Measurements from ENCODE around the gene ZNF394. TPM values are rescaled to one million over a fixed set of nuclear protein-coding genes. Genes with fewer than 3 reads are reported as not detected.

ZNF394 gene
- total and polyA plus RNA-seq, 4 donors = 5.5 to 18.3 (median 12.1) TPM

DNA sequence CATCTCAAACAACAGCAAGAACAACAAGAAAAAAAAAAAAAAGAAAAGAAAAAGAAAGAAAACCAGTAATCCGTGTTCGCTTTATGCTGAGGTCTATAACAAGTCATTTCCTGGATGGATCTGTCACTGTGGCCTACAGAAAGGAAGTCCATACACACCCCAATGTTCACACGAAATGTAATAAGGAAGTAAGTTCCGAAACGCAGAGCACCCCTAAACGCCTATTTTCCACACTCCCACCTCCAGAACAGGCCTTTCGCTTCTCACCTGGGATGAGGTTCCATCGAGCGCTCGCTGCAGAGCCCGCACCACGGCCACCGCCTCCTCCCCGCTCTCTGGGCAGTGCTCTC lies 735 bp downstream of the ZNF394 start:
- peaks cover 9 to 25% (median 20%) of the 10 kb centered on the region in 4 donors for H3K4me1 ChIP-seq (ENCODE audit: control insufficient read depth in 4 of 4, insufficient read depth in 4 of 4, low read length in 3 of 4)
- no peak for DNase-seq (ENCODE audit: low spot score)

GRCh38 chr7:99498546-99498944 lies 1.5 kb downstream of the ZNF394 start:
- no peak overlapping the region for H3K9ac ChIP-seq (ENCODE audit: low read depth in 1 of 2, low read length in 2 of 2)
- peak overlapping the region; percentile 45 to 75 (median 60) for H3K4me3 ChIP-seq (ENCODE audit: low read depth in 1 of 3, low read length in 3 of 3)
- peaks cover 8 to 11% (median 10%) of the 10 kb centered on the region in 4 donors for H3K9me3 ChIP-seq (ENCODE audit: control insufficient read depth in 4 of 4, low read length in 3 of 4)
- WGBS = 71% methylated on average over 11 of the region's 11 CpGs
- no peaks in the 10 kb centered on the region for H3K27me3 ChIP-seq (ENCODE audit: control insufficient read depth in 4 of 4, insufficient read depth in 4 of 4, low read length in 3 of 4)
- no peak overlapping the region for H3K27ac ChIP-seq (ENCODE audit: low read depth in 1 of 2, low read length in 2 of 2)
- H3K4me1 ChIP-seq (ENCODE audit: control insufficient read depth in 4 of 4, insufficient read depth in 4 of 4, low read length in 3 of 4) = peaks cover 9 to 22% (median 19%) of the 10 kb centered on the region in 4 donors
- DNase-seq (ENCODE audit: low spot score) = no peak
- TF ChIP-seq, protein P1, sequence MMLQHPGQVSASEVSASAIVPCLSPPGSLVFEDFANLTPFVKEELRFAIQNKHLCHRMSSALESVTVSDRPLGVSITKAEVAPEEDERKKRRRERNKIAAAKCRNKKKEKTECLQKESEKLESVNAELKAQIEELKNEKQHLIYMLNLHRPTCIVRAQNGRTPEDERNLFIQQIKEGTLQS (IDR thresholded peaks at IDR 0.05) = no peak
- no peak for TF ChIP-seq YY1 (IDR thresholded peaks at IDR 0.05)
- TF ChIP-seq FOXA1 (IDR thresholded peaks at IDR 0.05) = no peak
- no peak for TF ChIP-seq JUND (IDR thresholded peaks at IDR 0.05)
- TF ChIP-seq FOXA2 (IDR thresholded peaks at IDR 0.05) = no peak
- H3K36me3 ChIP-seq (ENCODE audit: control insufficient read depth in 4 of 4, insufficient read depth in 3 of 4, low read depth in 1 of 4, low read length in 3 of 4) = peaks cover 7 to 21% (median 15%) of the 10 kb centered on the region in 4 donors

More for the DNA sequence above, 735 bp downstream of the ZNF394 start:
- H3K27me3 ChIP-seq (ENCODE audit: control insufficient read depth in 4 of 4, insufficient read depth in 4 of 4, low read length in 3 of 4) = no peaks in the 10 kb centered on the region
- H3K9ac ChIP-seq (ENCODE audit: low read depth in 1 of 2, low read length in 2 of 2) = peak overlapping the region; percentile 83 to 87
- H3K36me3 ChIP-seq (ENCODE audit: control insufficient read depth in 4 of 4, insufficient read depth in 3 of 4, low read depth in 1 of 4, low read length in 3 of 4) = peaks cover 4 to 13% (median 7%) of the 10 kb centered on the region in 4 donors
- peak overlapping the region; percentile 75 to 97 (median 94) for H3K4me3 ChIP-seq (ENCODE audit: low read depth in 1 of 3, low read length in 3 of 3)
- TF ChIP-seq MAX (IDR thresholded peaks at IDR 0.05) = no peak
- TF ChIP-seq, protein P2, sequence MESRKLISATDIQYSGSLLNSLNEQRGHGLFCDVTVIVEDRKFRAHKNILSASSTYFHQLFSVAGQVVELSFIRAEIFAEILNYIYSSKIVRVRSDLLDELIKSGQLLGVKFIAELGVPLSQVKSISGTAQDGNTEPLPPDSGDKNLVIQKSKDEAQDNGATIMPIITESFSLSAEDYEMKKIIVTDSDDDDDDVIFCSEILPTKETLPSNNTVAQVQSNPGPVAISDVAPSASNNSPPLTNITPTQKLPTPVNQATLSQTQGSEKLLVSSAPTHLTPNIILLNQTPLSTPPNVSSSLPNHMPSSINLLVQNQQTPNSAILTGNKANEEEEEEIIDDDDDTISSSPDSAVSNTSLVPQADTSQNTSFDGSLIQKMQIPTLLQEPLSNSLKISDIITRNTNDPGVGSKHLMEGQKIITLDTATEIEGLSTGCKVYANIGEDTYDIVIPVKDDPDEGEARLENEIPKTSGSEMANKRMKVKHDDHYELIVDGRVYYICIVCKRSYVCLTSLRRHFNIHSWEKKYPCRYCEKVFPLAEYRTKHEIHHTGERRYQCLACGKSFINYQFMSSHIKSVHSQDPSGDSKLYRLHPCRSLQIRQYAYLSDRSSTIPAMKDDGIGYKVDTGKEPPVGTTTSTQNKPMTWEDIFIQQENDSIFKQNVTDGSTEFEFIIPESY (IDR thresholded peaks at IDR 0.05) = no peak
- no peak for TF ChIP-seq GABPA (IDR thresholded peaks at IDR 0.05 in 1 of 2, conservative IDR thresholded peaks at IDR 0.05 in 1 of 2)
- TF ChIP-seq, protein P3, sequence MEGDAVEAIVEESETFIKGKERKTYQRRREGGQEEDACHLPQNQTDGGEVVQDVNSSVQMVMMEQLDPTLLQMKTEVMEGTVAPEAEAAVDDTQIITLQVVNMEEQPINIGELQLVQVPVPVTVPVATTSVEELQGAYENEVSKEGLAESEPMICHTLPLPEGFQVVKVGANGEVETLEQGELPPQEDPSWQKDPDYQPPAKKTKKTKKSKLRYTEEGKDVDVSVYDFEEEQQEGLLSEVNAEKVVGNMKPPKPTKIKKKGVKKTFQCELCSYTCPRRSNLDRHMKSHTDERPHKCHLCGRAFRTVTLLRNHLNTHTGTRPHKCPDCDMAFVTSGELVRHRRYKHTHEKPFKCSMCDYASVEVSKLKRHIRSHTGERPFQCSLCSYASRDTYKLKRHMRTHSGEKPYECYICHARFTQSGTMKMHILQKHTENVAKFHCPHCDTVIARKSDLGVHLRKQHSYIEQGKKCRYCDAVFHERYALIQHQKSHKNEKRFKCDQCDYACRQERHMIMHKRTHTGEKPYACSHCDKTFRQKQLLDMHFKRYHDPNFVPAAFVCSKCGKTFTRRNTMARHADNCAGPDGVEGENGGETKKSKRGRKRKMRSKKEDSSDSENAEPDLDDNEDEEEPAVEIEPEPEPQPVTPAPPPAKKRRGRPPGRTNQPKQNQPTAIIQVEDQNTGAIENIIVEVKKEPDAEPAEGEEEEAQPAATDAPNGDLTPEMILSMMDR (IDR thresholded peaks at IDR 0.05; ENCODE audit: low read depth, low read length, missing input control) = no peak
- TF ChIP-seq, protein P1 (IDR thresholded peaks at IDR 0.05) = no peak
- TF ChIP-seq, protein P4, sequence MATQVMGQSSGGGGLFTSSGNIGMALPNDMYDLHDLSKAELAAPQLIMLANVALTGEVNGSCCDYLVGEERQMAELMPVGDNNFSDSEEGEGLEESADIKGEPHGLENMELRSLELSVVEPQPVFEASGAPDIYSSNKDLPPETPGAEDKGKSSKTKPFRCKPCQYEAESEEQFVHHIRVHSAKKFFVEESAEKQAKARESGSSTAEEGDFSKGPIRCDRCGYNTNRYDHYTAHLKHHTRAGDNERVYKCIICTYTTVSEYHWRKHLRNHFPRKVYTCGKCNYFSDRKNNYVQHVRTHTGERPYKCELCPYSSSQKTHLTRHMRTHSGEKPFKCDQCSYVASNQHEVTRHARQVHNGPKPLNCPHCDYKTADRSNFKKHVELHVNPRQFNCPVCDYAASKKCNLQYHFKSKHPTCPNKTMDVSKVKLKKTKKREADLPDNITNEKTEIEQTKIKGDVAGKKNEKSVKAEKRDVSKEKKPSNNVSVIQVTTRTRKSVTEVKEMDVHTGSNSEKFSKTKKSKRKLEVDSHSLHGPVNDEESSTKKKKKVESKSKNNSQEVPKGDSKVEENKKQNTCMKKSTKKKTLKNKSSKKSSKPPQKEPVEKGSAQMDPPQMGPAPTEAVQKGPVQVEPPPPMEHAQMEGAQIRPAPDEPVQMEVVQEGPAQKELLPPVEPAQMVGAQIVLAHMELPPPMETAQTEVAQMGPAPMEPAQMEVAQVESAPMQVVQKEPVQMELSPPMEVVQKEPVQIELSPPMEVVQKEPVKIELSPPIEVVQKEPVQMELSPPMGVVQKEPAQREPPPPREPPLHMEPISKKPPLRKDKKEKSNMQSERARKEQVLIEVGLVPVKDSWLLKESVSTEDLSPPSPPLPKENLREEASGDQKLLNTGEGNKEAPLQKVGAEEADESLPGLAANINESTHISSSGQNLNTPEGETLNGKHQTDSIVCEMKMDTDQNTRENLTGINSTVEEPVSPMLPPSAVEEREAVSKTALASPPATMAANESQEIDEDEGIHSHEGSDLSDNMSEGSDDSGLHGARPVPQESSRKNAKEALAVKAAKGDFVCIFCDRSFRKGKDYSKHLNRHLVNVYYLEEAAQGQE (IDR thresholded peaks at IDR 0.05) = no peak
- no peak for TF ChIP-seq RAD21 (IDR thresholded peaks at IDR 0.05)
- no peak for TF ChIP-seq SP1 (IDR thresholded peaks at IDR 0.05)
- no peak for TF ChIP-seq YY1 (IDR thresholded peaks at IDR 0.05)
- no peak for TF ChIP-seq TAF1 (conservative IDR thresholded peaks at IDR 0.05)
- TF ChIP-seq FOXA1 (IDR thresholded peaks at IDR 0.05) = no peak
- TF ChIP-seq NR2F2 (IDR thresholded peaks at IDR 0.05) = no peak
- WGBS = 2% methylated on average over 14 of the region's 14 CpGs
- H3K9me3 ChIP-seq (ENCODE audit: control insufficient read depth in 4 of 4, low read length in 3 of 4) = peaks cover 0 to 3% (median 2%) of the 10 kb centered on the region in 4 donors
- peak overlapping the region; percentile 90 for H3K27ac ChIP-seq (ENCODE audit: low read depth in 1 of 2, low read length in 2 of 2)
